Epithelial cell of esophagus (primary cell): ENCODE results near the gene ADSS1.

Experiments used
- DNase-seq: peaks from one replicate; pipeline ENCODE4 v3.0.0; 2010; ENCODE audit warnings: low read depth
- H3K4me3 ChIP-seq: 2 replicates; pipeline ENCODE4 v1.5.1; 2011; ENCODE audit warnings: mild to moderate bottlenecking, low read length, control low read depth
- CTCF ChIP-seq: IDR thresholded peaks from 2 replicates; pipeline ENCODE4 v1.5.1; 2011; ENCODE audit warnings: low read depth, mild to moderate bottlenecking, low read length, control low read depth, inconsistent platforms; ENCODE audit not compliant: insufficient read depth; ENCODE audit errors: missing control alignments

The ADSS1 gene

GRCh38 chr14:104768437-104769323 is 44.7 kb downstream of the ADSS1 start:
- peak; percentile 76 for DNase-seq
- H3K4me3 ChIP-seq: no peak overlapping the region
- TF ChIP-seq CTCF: peak; percentile 84

- DNase-seq: no peak
- TF ChIP-seq CTCF: peak; percentile 0
- H3K4me3 ChIP-seq: no peak overlapping the region
Measured at GRCh38 chr14:104769324-104770071, 45.5 kb downstream of the ADSS1 start.

- H3K4me3 ChIP-seq: no peak overlapping the region
- no peak for TF ChIP-seq CTCF
- no peak for DNase-seq
Measured at GRCh38 chr14:104770072-104770579, 46.1 kb downstream of the ADSS1 start.

GRCh38 chr14:104770851-104771272 is 46.8 kb downstream of the ADSS1 start:
- TF ChIP-seq CTCF: peak; percentile 55
- peak; percentile 21 for DNase-seq
- no peak overlapping the region for H3K4me3 ChIP-seq

GRCh38 chr14:104771374-104771773 is 47.3 kb downstream of the ADSS1 start:
- no peak for TF ChIP-seq CTCF
- H3K4me3 ChIP-seq: no peak overlapping the region
- no peak for DNase-seq

- no peak overlapping the region for H3K4me3 ChIP-seq
- peak; percentile 26 for DNase-seq
- TF ChIP-seq CTCF: no peak
Measured at GRCh38 chr14:104771918-104772706, 48.1 kb downstream of the ADSS1 start.
